Measurements from ENCODE around the gene RNF43.

DNA sequence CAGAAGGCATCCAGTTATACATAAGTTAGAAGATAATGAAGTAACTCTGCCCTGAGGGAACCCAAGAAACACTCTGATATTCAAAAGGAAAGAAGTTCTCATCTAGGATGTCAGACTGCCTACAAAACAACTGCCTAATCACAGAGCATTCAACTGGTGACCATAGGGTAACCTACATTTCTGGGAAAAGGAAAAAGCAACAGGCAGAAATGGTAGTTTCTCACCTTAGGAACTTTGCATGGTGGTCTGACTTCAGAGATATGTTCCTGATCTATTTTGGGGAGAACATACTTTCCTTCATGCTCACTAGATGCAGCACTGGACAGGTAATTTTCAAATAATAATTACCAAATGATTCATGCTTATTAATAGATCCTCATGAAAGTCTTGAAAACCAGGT, 16.5 kb downstream of the RNF43 start:
- TF ChIP-seq EZH2 (IDR thresholded peaks at IDR 0.05; ENCODE audit: low read length): no peak
- TF ChIP-seq, protein P1, sequence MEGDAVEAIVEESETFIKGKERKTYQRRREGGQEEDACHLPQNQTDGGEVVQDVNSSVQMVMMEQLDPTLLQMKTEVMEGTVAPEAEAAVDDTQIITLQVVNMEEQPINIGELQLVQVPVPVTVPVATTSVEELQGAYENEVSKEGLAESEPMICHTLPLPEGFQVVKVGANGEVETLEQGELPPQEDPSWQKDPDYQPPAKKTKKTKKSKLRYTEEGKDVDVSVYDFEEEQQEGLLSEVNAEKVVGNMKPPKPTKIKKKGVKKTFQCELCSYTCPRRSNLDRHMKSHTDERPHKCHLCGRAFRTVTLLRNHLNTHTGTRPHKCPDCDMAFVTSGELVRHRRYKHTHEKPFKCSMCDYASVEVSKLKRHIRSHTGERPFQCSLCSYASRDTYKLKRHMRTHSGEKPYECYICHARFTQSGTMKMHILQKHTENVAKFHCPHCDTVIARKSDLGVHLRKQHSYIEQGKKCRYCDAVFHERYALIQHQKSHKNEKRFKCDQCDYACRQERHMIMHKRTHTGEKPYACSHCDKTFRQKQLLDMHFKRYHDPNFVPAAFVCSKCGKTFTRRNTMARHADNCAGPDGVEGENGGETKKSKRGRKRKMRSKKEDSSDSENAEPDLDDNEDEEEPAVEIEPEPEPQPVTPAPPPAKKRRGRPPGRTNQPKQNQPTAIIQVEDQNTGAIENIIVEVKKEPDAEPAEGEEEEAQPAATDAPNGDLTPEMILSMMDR (optimal IDR thresholded peaks at IDR 0.05 in 1 of 3, IDR thresholded peaks at IDR 0.05 in 1 of 3, conservative IDR thresholded peaks at IDR 0.05 in 1 of 3; ENCODE audit: extremely low read depth in 1 of 3, insufficient read depth in 2 of 3, low read length in 3 of 3): no peak
